Hematopoietic multipotent progenitor cell treated with erythropoietin and hydrocortisone succinate and interleukin-3 and kit ligand, for 6 days (in vitro differentiated cells): Measurements from ENCODE around the gene DCUN1D4.
"Not testable (repeated sequence)": the region's sequence is repeated elsewhere in the genome, so short reads cannot be mapped to it uniquely, and the experiment has no call there.

Experiments used
- DNase-seq: peaks from one replicate; pipeline ENCODE4 v3.0.0-alpha.2; 2015

The DCUN1D4 gene

DNA sequence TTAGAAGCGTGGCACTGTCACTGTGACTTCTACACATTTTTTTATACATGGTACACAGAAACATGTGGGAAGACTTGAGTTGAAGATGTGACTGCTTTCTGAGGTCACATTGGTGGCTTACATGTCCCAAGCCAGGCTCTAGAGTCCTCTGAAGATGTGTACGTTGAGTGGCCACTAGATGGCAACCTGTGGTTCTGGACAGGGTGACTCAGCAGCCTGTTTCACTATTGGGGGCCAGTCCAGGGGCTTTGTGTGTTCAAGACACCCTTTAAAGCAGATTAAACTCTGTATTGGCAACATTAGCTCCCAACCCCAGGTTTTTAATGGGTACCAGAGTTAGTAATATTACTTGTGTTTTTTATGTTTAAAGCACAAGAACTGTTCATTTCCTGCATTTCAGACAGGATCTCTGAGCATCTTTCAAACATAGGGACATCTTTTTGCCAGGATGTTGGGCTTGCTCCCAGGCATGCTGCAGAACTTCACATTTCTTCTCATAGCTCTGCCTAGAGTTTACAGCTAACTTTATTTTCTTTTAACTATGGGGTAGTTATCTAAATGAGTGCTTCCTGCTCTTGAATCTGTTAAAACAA lies 53.0 kb downstream of the DCUN1D4 start:
- DNase-seq = peak; percentile 88

- DNase-seq = no peak
Measured at GRCh38 chr4:51901363-51901762, 58.4 kb downstream of the DCUN1D4 start.

DNA sequence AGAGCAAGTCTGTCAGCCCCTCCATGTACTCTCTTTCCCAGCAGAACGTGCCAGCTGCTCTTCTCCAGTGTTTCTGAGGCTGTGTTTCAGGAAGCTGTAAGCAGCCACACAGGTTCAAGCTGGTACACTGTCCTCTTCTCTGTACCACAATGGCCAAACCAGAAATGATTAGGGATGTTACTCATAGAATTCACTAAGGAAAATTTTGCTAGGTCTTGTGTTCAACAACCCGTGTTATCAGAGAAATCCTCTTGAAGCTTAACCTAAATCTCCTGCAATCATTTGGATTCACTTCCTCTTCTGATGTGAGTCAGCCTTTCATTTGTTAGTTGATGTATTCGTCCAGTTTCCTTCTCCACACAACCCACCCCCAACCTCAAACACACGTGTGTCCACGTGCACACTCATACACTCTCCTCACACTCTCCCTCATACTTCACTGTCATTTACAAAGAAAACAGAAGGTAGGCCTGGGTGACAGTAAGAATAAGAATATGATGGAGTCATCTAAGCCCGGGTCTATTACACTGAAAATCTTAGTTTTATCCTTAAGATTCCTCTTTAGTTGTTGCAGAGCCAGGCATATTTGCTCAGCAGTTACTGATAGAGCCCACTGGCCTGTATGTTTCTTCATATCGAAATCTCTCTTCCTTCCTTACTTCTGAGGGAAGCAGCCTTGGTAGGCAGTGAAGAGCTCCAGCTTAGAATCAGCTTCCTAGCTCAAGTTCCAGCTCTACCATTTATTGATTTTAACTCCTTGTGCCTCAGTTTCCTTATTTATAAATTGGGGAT lies 63.4 kb downstream of the DCUN1D4 start:
- DNase-seq = peak; percentile 53

GRCh38 chr4:51907006-51907669 lies 64.2 kb downstream of the DCUN1D4 start:
- DNase-seq = no peak

DNA sequence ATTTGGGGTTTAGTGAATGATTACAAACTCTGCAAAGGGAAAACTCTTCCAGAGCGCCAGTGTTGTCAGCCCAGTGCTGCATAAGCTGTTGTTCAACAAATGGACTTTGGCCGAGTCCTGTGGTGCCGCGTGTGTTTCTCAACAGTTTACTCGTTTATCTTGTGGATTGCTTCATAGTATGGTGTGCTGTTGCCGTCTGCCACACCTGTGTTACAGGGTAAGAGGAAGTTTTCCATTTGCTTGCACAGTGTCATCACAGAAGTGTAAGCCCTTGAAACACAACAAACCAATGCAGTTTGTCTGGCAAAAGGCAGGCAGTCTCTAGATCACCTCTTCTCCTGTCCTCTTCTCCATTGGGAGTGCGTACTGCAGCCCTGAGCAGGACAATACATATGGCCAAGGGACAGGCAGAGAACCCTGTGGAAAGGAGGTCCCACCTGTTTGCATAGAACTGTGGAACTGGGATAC lies 66.3 kb downstream of the DCUN1D4 start:
- DNase-seq = no peak

DNA sequence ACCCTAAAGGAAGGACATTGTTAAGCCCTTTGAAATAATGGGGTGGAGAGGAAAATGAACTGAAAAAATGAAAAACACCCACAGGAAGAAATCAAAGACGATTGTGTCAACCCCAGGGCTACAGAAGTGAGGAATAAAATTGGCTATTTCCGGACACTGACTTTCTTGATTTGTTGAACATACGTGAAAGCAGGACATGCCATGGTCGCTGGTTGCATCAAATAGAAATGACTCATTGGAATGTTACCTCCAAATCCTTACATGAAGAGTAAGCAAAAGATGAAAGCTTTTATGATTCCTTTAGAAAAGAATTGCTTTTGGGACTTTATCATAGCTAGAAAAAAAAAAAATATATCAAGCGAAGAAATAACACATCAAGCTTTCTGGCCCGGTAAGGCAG lies 75.3 kb downstream of the DCUN1D4 start:
- no peak for DNase-seq

GRCh38 chr4:51923343-51923742 lies 80.4 kb downstream of the DCUN1D4 start:
- no peak for DNase-seq

GRCh38 chr4:51925307-51925706 lies 82.4 kb downstream of the DCUN1D4 start:
- no peak for DNase-seq

DNA sequence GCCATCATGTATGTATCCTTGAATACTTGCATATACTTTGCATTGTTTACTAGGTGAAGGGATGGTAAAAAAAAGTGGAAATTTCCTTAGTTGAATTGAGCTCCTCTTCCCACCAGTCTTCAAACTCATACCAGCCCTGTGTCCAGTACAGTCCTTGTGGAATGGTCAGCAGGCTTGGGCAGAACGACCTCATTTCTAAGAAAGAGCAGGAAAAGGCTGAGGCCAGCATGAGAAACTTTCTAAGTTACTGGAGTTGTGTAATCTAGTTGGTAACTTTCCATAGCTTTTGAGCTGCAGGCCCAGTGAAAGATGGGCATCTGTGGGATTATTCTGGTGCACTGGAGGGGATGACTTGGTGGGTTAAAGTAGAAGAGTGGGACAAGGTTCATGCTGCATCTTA lies 87.6 kb downstream of the DCUN1D4 start:
- no peak for DNase-seq

DNA sequence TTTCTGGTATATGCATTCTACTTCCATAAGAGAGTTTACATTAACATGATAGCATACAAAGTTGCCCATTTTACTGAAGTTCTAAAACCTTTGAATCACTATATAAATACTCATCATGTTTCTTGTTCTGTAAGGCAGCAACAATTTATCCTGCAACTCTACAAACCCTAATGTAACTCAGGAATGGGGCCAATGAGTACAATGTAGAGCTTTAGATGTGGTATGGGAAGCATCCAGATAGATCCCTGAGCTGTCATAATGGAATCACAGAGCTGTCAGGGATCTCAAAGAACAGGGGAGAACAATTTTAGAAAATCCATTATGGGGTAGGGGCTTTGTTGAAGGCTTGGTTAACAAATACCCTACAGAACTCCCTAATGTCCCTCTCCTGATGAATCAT lies 88.5 kb downstream of the DCUN1D4 start:
- no peak for DNase-seq

- no peak for DNase-seq
Measured at GRCh38 chr4:51932261-51932660, 89.3 kb downstream of the DCUN1D4 start.

DNA sequence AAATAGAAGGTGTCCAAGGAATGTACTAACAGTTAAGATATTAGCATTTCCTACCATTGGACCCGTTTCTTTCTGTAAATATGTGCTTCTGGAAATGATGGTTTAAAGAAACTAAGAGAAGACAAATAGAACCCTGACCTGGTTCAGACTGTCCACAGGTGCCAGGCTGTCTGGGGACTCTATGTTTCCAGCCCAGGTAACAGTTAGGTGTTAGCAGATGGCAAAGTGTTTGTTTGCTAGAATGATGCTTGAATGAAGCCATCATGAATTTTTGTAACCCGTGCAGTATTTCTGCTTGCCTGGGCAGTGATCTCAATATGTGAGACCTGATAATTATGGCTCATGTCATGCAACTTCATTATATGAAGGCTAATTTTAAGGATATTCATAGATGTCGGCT lies 89.7 kb downstream of the DCUN1D4 start:
- DNase-seq = no peak

DNA sequence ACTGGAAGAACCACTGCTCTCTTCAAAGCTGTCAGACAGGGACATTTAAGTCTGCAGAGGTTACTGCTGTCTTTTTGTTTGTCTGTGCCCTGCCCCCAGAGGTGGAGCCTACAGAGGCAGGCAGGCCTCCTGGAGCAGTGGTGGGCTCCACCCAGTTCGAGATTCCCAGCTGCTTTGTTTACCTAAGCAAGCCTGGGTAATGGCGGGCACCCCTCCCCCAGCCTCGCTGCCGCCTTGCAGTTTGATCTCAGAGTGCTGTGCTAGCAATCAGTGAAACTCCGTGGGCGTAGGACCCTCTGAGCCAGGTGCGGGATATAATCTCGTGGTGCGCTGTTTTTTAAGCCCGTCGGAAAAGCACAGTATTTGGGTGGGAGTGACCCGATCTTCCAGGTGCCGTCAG lies 97.5 kb downstream of the DCUN1D4 start:
- not testable (repeated sequence) for DNase-seq

DNA sequence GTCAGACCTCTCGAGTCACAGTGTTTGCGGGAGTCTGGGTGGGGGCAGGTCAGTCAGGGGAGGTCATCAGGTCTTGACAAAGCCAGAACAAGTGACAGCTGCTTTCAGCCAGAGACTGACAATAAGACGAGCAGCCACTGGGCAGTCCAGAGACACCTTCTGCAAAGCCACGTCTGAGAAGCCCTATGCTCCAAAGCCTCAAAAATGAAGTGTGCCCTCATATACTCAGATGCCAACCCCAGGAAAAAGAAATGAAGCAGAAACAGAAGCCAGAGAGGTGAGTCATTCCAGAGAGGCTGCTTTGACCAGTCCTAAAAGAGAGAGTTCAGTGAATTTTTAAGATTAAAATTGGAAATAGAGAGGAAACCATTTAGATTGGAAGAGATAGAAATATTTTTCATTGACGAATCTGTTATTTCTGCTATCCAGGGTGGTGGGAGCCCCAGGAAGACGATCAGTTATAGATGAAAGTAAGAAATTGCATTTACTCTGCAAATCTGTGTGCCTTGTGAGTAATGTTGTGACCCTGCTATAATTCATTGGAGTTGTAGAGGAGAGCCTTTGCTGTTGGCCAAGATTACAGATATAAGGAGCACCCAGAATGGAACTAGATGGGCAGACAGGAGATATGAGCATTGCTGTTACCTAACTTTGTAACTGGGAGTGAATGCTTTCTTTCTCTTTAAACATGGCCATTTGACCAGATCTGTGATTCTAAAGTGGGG lies 99.3 kb downstream of the DCUN1D4 start:
- no peak for DNase-seq

- no peak for DNase-seq
Measured at GRCh38 chr4:51942833-51943215, 99.9 kb downstream of the DCUN1D4 start.

- no peak for DNase-seq
Measured at GRCh38 chr4:51943221-51943620, 100.3 kb downstream of the DCUN1D4 start.

DNA sequence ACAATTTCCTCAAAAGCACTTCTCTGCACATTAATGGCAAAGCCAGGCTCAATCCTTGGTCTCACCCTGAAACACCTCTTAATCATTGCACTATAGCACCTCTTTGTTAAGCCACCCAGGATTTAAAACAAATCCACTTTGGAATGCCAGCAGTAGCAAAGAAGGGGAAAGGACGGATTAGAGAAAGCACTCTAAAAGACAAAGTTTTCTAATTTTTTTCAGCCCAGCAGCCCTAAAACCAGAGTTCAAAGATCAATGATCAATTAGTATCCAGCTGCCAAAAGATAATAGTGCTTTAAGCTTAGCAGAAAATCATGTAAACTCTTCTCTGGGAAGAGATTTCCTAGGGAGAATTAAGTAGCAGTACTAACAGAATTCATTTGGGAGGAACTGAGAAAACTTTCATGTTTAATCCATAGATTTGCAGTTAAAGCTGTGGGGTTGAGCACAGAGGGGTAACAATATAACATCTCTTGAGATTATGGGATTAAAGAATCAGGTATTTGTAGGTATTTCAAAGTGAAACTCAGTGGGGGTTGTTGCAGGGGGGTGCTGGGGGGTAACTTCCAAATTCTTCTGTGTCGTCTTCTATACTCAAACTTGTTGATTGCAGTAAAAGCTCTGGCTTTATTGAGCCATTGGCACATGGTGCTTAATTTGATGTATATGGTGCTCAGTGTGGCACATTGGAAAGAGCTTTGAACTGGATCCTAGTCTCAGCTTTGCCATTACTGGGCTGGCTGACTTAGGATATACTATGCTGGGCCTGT lies 115.4 kb downstream of the DCUN1D4 start:
- DNase-seq = no peak

GRCh38 chr4:51960486-51960885 lies 117.5 kb downstream of the DCUN1D4 start:
- DNase-seq = no peak

- no peak for DNase-seq
Measured at GRCh38 chr4:51963841-51964517, 121.0 kb downstream of the DCUN1D4 start.

DNA sequence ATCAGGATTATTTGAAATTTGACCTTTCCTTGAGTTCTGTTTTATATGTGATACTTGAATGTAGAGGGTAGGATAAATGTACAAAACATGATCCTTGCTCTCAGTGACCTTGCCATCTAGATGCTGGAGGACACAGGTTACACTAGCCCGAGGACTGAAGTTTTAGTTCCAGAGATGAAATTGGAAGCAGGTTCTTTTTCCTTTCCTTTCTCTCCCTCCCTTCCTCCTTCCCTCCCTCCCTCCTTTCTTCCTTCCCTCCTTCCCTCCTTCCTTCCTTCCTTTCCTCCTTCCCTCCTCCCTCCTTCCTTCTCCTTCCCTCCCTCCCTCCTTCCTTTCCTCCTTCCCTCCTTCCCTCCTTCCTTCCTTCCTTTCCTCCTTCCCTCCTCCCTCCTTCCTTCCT lies 122.9 kb downstream of the DCUN1D4 start:
- DNase-seq = no peak
